Stimulated activated CD8-positive, alpha-beta memory T cell treated with anti-CD3 and anti-CD28 coated beads, Interleukin-4, amount 100 ng/mL, for 48 hours (primary cell): ENCODE measurements around the gene CASP9.
"Not testable (repeated sequence)": the region's sequence is repeated elsewhere in the genome, so short reads cannot be mapped to it uniquely, and the experiment has no call there.

Experiments
- DNase-seq: peaks from one replicate; pipeline ENCODE4 v3.0.0-alpha.2; 2020

CASP9 gene

GRCh38 chr1:15469361-15469760 lies 54.7 kb downstream of the CASP9 start:
- DNase-seq = no peak

DNA sequence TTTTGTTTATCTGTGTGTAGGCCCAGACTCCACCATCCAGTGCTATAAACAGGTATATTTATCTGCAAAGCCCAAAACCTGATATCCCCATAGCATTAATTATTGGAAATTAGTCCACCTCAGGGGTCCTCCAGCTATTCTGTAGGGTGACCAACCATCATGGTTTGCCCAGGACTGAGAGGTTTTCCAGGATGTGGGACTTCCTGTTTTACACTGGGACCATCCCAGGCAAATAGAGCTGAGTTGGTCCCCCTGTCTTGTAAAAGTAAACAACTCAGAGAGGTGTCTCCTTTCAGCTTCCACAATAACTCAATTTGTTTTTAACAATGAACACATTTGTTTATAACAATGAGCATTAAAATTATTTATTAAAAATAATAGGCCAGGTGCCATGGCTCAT lies 55.9 kb downstream of the CASP9 start:
- no peak for DNase-seq

DNA sequence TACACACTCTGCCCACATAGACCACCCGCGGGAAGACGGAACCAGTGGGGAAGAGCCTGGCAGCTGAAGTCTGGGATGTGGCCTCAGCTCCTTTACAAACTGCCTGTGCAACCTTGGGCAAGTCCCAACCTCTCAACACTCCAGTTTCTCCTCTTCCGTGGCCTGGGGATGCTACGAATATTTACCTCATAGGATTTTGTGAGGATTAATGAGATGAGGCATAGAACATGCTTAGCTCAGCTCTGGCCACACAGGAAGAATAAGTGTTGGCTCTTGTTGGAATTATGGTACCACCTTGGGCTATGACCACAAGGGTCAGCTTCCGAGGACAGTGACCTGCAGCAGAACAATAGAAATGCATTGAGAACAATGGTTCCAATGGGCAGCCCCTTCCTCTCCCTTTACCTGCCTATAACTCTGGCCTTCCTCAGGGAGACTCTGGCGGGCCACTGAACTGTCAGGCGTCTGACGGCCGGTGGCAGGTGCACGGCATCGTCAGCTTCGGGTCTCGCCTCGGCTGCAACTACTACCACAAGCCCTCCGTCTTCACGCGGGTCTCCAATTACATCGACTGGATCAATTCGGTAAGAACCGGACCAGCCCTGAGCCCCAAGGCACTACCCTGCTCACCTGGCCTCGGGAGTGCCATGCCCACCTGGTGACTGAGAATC lies 56.9 kb downstream of the CASP9 start:
- DNase-seq = not testable (repeated sequence)

DNA sequence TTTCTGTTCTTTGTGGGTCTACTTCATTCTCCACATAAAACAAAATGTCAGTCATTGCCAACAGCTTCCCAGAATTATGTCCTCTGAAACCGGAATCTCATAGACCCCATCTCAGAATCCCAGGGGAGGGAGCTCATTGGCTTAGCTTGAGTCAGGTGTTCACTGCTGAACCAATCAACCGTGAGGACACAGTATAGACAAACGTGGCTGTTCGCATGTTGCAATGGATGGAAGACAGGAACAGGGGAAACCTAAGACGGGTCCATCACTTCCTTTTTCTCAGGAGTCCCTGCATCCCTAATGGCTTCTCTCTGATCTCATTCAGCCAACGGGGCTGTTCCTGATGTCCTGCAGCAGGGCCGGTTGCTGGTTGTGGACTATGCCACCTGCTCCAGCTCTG lies 58.3 kb downstream of the CASP9 start:
- no peak for DNase-seq

- DNase-seq = not testable (repeated sequence)
Observed at GRCh38 chr1:15463926-15464322, 60.1 kb downstream of the CASP9 start.

DNA sequence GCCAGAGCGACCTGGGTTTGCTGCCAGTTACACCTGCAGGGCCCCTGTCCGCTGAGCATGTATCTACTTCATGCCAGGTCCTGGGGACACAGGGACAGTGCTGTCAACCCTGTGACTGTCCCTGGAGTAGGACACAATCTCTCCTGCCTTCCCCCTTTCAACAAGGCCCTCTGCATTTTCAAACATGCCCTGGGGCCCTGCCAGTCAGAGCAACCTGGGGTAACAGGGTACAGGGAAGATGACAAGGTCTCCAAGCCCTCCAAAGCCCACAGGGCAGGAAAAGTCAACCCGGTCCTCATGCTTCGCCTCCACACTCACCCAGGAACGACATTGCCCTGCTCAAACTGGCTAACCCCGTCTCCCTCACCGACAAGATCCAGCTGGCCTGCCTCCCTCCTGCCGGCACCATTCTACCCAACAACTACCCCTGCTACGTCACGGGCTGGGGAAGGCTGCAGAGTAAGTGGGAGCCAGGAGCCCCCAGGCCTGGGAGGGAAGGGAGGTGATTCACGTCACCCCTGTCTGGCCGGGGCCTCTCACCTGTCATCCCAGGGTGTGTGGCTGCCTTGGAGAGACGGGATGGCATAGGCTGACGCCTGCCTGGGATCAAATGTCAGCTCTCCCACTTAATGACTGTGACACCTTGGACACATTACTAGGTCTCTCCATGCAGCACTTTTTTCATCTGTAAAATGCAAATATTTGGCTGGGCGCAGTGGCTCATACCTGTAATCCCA lies 60.8 kb downstream of the CASP9 start:
- DNase-seq = not testable (repeated sequence)

GRCh38 chr1:15460708-15461095 lies 63.3 kb downstream of the CASP9 start:
- DNase-seq = no peak

- DNase-seq = no peak
Observed at GRCh38 chr1:15459771-15460707, 64.0 kb downstream of the CASP9 start.

GRCh38 chr1:15458388-15458787 lies 65.6 kb downstream of the CASP9 start:
- DNase-seq = not testable (repeated sequence)

DNA sequence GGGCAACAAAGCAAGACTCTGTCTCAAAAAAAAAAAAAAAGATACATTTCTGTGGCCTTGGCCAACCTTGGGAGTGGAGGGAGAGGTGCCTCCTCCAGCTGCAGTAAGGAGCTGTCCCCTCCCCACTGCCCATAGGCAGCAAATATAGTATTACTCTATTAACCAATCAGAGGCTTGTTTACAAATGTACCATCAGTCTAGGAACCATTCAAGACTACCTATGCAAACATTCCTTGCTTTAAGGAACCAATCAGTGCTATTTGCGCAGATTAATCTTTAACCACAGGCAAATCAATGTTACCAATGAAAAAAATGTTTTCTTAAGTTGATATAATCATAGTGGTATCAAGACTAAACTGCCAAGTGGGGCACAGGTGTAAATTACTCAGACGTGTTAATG lies 66.4 kb downstream of the CASP9 start:
- DNase-seq = no peak

- no peak for DNase-seq
Observed at GRCh38 chr1:15456313-15456954, 67.6 kb downstream of the CASP9 start, which contains the start of gene CELA2A. Gene CELA2A, plus strand, starts transcription at chr1:15456732. Its CDS starts 22 bp downstream, at chr1:15456754.

DNA sequence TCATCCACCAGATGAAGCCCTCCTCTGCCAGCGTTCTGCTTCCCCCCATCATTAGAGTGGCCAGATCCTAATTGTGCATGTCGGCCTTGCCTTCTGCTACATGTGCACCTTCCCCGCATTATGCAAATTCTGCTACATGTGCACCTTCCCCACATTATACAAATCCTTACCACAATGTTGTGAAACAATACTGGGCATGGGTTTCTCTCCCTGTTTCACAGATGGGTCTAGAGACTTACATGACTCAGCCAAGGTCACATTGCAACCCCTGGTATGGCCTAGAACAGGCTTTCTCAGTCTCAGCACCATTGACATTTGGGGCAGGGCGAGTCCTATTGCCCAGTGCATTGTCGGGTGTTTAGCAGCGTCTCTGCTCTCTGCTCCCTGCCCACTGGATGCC lies 68.5 kb downstream of the CASP9 start:
- no peak for DNase-seq

DNA sequence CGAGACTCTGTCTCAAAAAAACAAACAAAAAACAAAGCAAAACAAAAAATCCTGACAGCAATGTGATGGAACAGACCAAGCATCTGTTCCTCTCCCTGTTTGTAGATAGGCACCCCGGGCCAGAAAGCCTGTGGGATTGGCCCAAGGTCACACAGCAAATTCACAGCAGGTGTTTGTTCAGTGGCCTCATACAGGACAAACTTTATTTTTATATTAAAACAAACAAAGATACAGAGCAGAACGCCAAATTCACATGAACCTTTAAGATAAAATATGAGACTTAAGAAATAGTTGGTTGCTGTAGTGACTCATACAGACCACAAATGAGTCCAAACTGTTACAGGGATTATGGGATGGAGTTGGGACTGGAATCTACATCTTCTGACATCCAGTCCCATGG lies 69.8 kb downstream of the CASP9 start:
- no peak for DNase-seq

- DNase-seq = no peak
Observed at GRCh38 chr1:15453734-15454133, 70.3 kb downstream of the CASP9 start.

- DNase-seq = no peak
Observed at GRCh38 chr1:15452866-15453571, 71.0 kb downstream of the CASP9 start.

DNA sequence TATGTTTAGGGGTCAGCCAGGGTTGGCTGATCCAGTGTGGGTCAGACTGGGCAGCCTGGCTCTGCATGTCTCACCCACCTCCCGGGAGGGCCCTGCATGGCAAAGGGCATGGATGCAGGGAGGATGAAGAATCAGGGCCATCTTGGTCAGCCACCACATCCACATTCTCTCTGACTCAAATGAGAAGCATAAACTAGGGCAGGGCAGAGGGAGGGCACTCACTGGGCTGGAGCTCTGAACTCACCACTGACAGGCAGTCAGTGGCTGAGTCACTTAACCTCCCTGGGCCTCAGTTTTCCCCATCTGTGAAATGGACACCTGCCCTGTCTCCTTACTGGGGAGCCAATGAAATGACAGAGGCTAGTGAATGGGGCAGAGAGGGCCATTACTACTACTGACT lies 71.8 kb downstream of the CASP9 start:
- no peak for DNase-seq

- no peak for DNase-seq
Observed at GRCh38 chr1:15451014-15451722, 72.8 kb downstream of the CASP9 start.

- DNase-seq = no peak
Observed at GRCh38 chr1:15449567-15449966, 74.4 kb downstream of the CASP9 start.

GRCh38 chr1:15448877-15449462 lies 75.0 kb downstream of the CASP9 start:
- DNase-seq = no peak

GRCh38 chr1:15446212-15446611 lies 77.8 kb downstream of the CASP9 start:
- DNase-seq = no peak
